Adrenal gland (tissue), 5 donors: Measurements from ENCODE around the gene CD274.

Source experiments
- CTCF ChIP-seq, 6 experiments: fragments of 450-650 bp in 4 of 6; fragments of 200-600 bp in 2 of 6; sonication (generic) in 1 of 6; IDR thresholded peaks; 1 replicate in 5 of 6; 2 replicates in 1 of 6; pipeline versions ENCODE4 v1.5.1 to v1.8.0; 2016 to 2021; ENCODE audit warnings: antibody characterized with exemption in 6 of 6, mild to moderate bottlenecking in 2 of 6, moderate library complexity in 1 of 6
- POLR2A ChIP-seq, 2 donors: fragments of 450-650 bp; IDR thresholded peaks; one replicate each; pipeline ENCODE4 v1.6.1; 2017; ENCODE audit warnings: antibody characterized with exemption in 2 of 2, mild to moderate bottlenecking in 2 of 2, moderate library complexity in 1 of 2
- donor health status: DM: no; HTN: no; CAD: no.

DNA sequence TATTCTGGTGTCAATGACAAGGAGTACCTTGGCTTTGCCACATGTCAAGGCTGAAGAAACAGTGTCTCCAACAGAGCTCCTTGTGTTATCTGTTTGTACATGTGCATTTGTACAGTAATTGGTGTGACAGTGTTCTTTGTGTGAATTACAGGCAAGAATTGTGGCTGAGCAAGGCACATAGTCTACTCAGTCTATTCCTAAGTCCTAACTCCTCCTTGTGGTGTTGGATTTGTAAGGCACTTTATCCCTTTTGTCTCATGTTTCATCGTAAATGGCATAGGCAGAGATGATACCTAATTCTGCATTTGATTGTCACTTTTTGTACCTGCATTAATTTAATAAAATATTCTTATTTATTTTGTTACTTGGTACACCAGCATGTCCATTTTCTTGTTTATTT, 19.8 kb downstream of the CD274 start:
- TF ChIP-seq CTCF (IDR thresholded peaks at IDR 0.05) = no peak
- TF ChIP-seq POLR2A (IDR thresholded peaks at IDR 0.05) = no peak
